HEK293 (cell line): ENCODE data around the gene ST6GALNAC1.

Source experiments
- CTCF ChIA-PET: fragments of 350-600 bp; formaldehyde crosslinking; extraction: SDS; loops from one replicate; lab custom pipeline; 2021; ENCODE audit warnings: antibody characterized with exemption; lab: Yijun Ruan, JAX
- POLR2A ChIA-PET: fragments of 300-600 bp; formaldehyde crosslinking; extraction: SDS; loops from one replicate; lab custom pipeline; 2020; ENCODE audit warnings: antibody characterized with exemption, inconsistent platforms; lab: Yijun Ruan, JAX
- H3K27ac ChIP-seq: fragments of 200-500 bp; sonication (Bioruptor generic); 2 replicates; pipeline ENCODE4 v1.5.1; 2014; ENCODE audit warnings: low read depth, low read length, control low read depth, inconsistent platforms; ENCODE audit errors: extremely low read depth
- H3K36me3 ChIP-seq, 2 experiments: fragments of 200-500 bp in 1 of 2; sonication (Bioruptor generic) in 1 of 2; 1 replicate in 1 of 2; 2 replicates in 1 of 2; pipeline ENCODE4 v1.5.1; 2014 to 2017; ENCODE audit warnings: inconsistent platforms in 2 of 2, low read length in 2 of 2; ENCODE audit not compliant: control insufficient read depth in 2 of 2, insufficient read depth in 1 of 2
- H3K4me1 ChIP-seq: fragments of 200-500 bp; sonication (Bioruptor generic); 2 replicates; pipeline ENCODE4 v1.5.1; 2014; ENCODE audit warnings: mild to moderate bottlenecking, low read length, inconsistent platforms; ENCODE audit not compliant: control insufficient read depth, insufficient read depth
- H3K4me3 ChIP-seq: 2 replicates; pipeline ENCODE4 v1.5.1; 2011; ENCODE audit warnings: low read depth, mild to moderate bottlenecking, control low read depth, low read length, moderate library complexity
- H3K9me3 ChIP-seq: fragments of 200-500 bp; sonication (Bioruptor generic); 2 replicates; pipeline ENCODE4 v1.5.1; 2014; ENCODE audit warnings: low read depth, low read length, inconsistent platforms; ENCODE audit not compliant: control insufficient read depth, insufficient read depth
- BCL6B ChIP-seq: fragments of 450-650 bp; formaldehyde crosslinking; IDR thresholded peaks from 2 replicates; pipeline ENCODE4 v1.5.1; 2017; ENCODE audit warnings: missing biosample characterization, missing genetic modification characterization
- GLIS1 ChIP-seq: fragments of 450-650 bp; formaldehyde crosslinking; IDR thresholded peaks from 2 replicates; pipeline ENCODE4 v1.5.1; 2016; ENCODE audit warnings: missing biosample characterization, missing genetic modification characterization
- IKZF3 ChIP-seq: fragments of 450-650 bp; IDR thresholded peaks from 2 replicates; pipeline ENCODE4 v1.5.0; 2018; ENCODE audit warnings: missing biosample characterization, mild to moderate bottlenecking, missing genetic modification characterization, moderate library complexity
- KLF8 ChIP-seq: fragments of 450-650 bp; formaldehyde crosslinking; IDR thresholded peaks from 2 replicates; pipeline ENCODE4 v1.5.1; 2016; ENCODE audit warnings: missing biosample characterization, missing genetic modification characterization
- MZF1 ChIP-seq: fragments of 450-650 bp; formaldehyde crosslinking; IDR thresholded peaks from 2 replicates; pipeline ENCODE4 v1.5.1; 2017; ENCODE audit warnings: missing biosample characterization, missing genetic modification characterization, borderline replicate concordance
- PRDM1 ChIP-seq: fragments of 450-650 bp; formaldehyde crosslinking; IDR thresholded peaks from 2 replicates; pipeline ENCODE4; 2016; ENCODE audit warnings: missing biosample characterization, missing genetic modification characterization
- PRDM2 ChIP-seq: fragments of 450-650 bp; formaldehyde crosslinking; IDR thresholded peaks from 2 replicates; pipeline ENCODE4 v1.5.1; 2016; ENCODE audit warnings: missing biosample characterization, missing genetic modification characterization, borderline replicate concordance
- SCRT1 ChIP-seq: fragments of 450-650 bp; formaldehyde crosslinking; IDR thresholded peaks from 2 replicates; pipeline ENCODE4 v1.5.1; 2016; ENCODE audit warnings: missing biosample characterization, missing genetic modification characterization, borderline replicate concordance
- SCRT2 ChIP-seq: fragments of 450-650 bp; formaldehyde crosslinking; IDR thresholded peaks from 2 replicates; pipeline ENCODE4 v1.5.1; 2016; ENCODE audit warnings: missing biosample characterization, missing genetic modification characterization
- SP7 ChIP-seq: fragments of 450-650 bp; formaldehyde crosslinking; IDR thresholded peaks from 2 replicates; pipeline ENCODE4 v1.5.1; 2016; ENCODE audit warnings: missing biosample characterization, missing genetic modification characterization
- WT1 ChIP-seq: fragments of 450-650 bp; formaldehyde crosslinking; IDR thresholded peaks from 2 replicates; pipeline ENCODE4 v1.5.1; 2016; ENCODE audit warnings: missing biosample characterization, missing genetic modification characterization
- ZBTB20 ChIP-seq: fragments of 450-650 bp; formaldehyde crosslinking; IDR thresholded peaks from 2 replicates; pipeline ENCODE4 v1.5.1; 2016; ENCODE audit warnings: missing biosample characterization, missing genetic modification characterization
- ZEB2 ChIP-seq: fragments of 450-650 bp; formaldehyde crosslinking; IDR thresholded peaks from 2 replicates; pipeline ENCODE4 v1.5.1; 2016; ENCODE audit warnings: missing biosample characterization, missing genetic modification characterization
- ZNF138 ChIP-seq: fragments of 450-650 bp; formaldehyde crosslinking; IDR thresholded peaks from 2 replicates; pipeline ENCODE4 v1.5.1; 2016; ENCODE audit warnings: missing biosample characterization, missing genetic modification characterization, borderline replicate concordance
- ZNF140 ChIP-seq: fragments of 450-650 bp; formaldehyde crosslinking; IDR thresholded peaks from 2 replicates; pipeline ENCODE4 v1.5.1; 2016; ENCODE audit warnings: missing biosample characterization, missing genetic modification characterization
- ZNF157 ChIP-seq: fragments of 450-650 bp; formaldehyde crosslinking; IDR thresholded peaks from 2 replicates; pipeline ENCODE4 v1.5.1; 2016; ENCODE audit warnings: missing biosample characterization, missing genetic modification characterization
- ZNF184 ChIP-seq: fragments of 450-650 bp; IDR thresholded peaks from 2 replicates; pipeline ENCODE4 v1.5.1; 2018; ENCODE audit warnings: missing biosample characterization, mild to moderate bottlenecking, missing genetic modification characterization
- ZNF341 ChIP-seq: fragments of 450-650 bp; formaldehyde crosslinking; IDR thresholded peaks from 2 replicates; pipeline ENCODE4; 2016; ENCODE audit warnings: low read depth, missing biosample characterization, missing genetic modification characterization
- ZNF354C ChIP-seq: fragments of 450-650 bp; formaldehyde crosslinking; IDR thresholded peaks from 2 replicates; pipeline ENCODE4 v1.5.1; 2016; ENCODE audit warnings: missing biosample characterization, missing genetic modification characterization, low read depth, borderline replicate concordance
- ZNF366 ChIP-seq: fragments of 450-650 bp; formaldehyde crosslinking; conservative IDR thresholded peaks from 2 replicates; pipeline ENCODE4 v1.5.1; 2016; ENCODE audit warnings: missing biosample characterization, missing genetic modification characterization
- ZNF580 ChIP-seq: fragments of 450-650 bp; formaldehyde crosslinking; IDR thresholded peaks from 2 replicates; pipeline ENCODE4 v1.5.1; 2016; ENCODE audit warnings: missing biosample characterization, missing genetic modification characterization
- ZNF624 ChIP-seq: fragments of 450-650 bp; formaldehyde crosslinking; IDR thresholded peaks from 2 replicates; pipeline ENCODE4 v1.5.1; 2017; ENCODE audit warnings: missing biosample characterization, missing genetic modification characterization

The ST6GALNAC1 gene

GRCh38 chr17:76642032-76642561 is 1.5 kb downstream of the ST6GALNAC1 start:
- no peaks in the 10 kb centered on the region for H3K36me3 ChIP-seq
- H3K27ac ChIP-seq, result no peak overlapping the region
- TF ChIP-seq ZNF624 (tag by site-specific recombination), result no peak
- TF ChIP-seq ZNF366 (tag by site-specific recombination), result peak; percentile 63
- no peak for TF ChIP-seq ZNF138
- TF ChIP-seq, all 188 proteins: peak for 1
- Histone ChIP-seq H3K4me1 (peaks cover 16% of the 10 kb centered on the region), H3K4me3 (no peak overlapping the region), H3K9me3 (no peaks in the 10 kb centered on the region)
- CTCF ChIA-PET, result interaction anchor here (0.7 to 1.8 kb wide), 4 partner anchors 18 to 96 kb away, joined by 3 to 11 read pairs (median 4); partner anchors contain the start of gene MFSD11
- POLR2A ChIA-PET, result no interaction called here

GRCh38 chr17:76641501-76641900 is 2.1 kb downstream of the ST6GALNAC1 start:
- Histone ChIP-seq H3K9me3 (no peaks in the 10 kb centered on the region), H3K4me1 (peaks cover 16% of the 10 kb centered on the region), H3K27ac (no peak overlapping the region), H3K4me3 (no peak overlapping the region), H3K36me3 (no peaks in the 10 kb centered on the region)
- ChIA-PET POLR2A (no interaction called here), CTCF (interaction anchor here (0.7 to 1.8 kb wide), 3 partner anchors 17 to 142 kb away, joined by 3 to 11 read pairs (median 5); no protein-coding TSS in a partner anchor)
- TF ChIP-seq BCL6B (tag by site-specific recombination) (0 out of 2 replicates have a peak, but pooled peaks have one; percentile 7), ZNF184 (tag by site-specific recombination) (no peak), ZNF354C (no peak), SCRT1 (peak; percentile 61; the same call in 1 of the 2 replicates), PRDM1 (tag by site-specific recombination) (peak; percentile 89), ZNF140 (tag by site-specific recombination) (0 out of 2 replicates have a peak, but pooled peaks have one; percentile 29), ZNF580 (tag by site-specific recombination) (peak; percentile 67; the same call in 1 of the 2 replicates), MZF1 (tag by site-specific recombination) (0 out of 2 replicates have a peak, but pooled peaks have one; percentile 26), SCRT2 (tag by site-specific recombination) (peak; percentile 90), ZNF341 (tag by site-specific recombination) (no peak), PRDM2 (tag by site-specific recombination) (no peak), SP7 (tag by site-specific recombination) (peak; percentile 33; the same call in 1 of the 2 replicates), GLIS1 (tag by site-specific recombination) (peak; percentile 97), WT1 (tag by site-specific recombination) (0 out of 2 replicates have a peak, but pooled peaks have one; percentile 15), ZEB2 (tag by site-specific recombination) (0 out of 2 replicates have a peak, but pooled peaks have one; percentile 21), KLF8 (tag by site-specific recombination) (0 out of 2 replicates have a peak, but pooled peaks have one; percentile 54), ZNF157 (tag by site-specific recombination) (0 out of 2 replicates have a peak, but pooled peaks have one; percentile 49), IKZF3 (tag by site-specific recombination) (peak; percentile 15; the same call in 1 of the 2 replicates), ZBTB20 (0 out of 2 replicates have a peak, but pooled peaks have one; percentile 7)
